ENCODE measurements around the gene H2AZ1.

DNA sequence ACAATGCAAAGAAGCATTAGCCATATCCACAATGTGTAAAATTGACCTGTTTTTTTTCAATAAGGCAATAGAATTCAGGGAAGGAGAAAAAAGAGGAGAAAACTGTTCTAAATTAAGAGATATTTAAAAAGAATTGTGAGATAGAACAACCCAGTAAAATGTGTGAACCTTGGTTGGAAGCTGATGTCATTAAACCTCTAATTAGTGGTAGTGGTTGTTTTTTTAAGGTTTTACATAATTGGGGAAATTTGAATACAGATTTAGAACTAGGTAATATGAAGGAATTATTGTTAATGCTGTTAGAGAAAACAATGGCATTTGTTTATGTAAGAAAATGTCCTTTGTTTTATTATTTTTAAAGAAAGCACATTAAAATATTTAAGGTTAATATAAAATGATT is 15.1 kb upstream of the H2AZ1 start:
- TF ChIP-seq, protein P1, sequence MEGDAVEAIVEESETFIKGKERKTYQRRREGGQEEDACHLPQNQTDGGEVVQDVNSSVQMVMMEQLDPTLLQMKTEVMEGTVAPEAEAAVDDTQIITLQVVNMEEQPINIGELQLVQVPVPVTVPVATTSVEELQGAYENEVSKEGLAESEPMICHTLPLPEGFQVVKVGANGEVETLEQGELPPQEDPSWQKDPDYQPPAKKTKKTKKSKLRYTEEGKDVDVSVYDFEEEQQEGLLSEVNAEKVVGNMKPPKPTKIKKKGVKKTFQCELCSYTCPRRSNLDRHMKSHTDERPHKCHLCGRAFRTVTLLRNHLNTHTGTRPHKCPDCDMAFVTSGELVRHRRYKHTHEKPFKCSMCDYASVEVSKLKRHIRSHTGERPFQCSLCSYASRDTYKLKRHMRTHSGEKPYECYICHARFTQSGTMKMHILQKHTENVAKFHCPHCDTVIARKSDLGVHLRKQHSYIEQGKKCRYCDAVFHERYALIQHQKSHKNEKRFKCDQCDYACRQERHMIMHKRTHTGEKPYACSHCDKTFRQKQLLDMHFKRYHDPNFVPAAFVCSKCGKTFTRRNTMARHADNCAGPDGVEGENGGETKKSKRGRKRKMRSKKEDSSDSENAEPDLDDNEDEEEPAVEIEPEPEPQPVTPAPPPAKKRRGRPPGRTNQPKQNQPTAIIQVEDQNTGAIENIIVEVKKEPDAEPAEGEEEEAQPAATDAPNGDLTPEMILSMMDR (IDR thresholded peaks at IDR 0.05; ENCODE audit: poor library complexity, severe bottlenecking) = no peak
- TF ChIP-seq POLR2AphosphoS5 (IDR thresholded peaks at IDR 0.05) (no peak), RAD21 (conservative IDR thresholded peaks at IDR 0.05) (no peak)
- TF ChIP-seq, protein P2, sequence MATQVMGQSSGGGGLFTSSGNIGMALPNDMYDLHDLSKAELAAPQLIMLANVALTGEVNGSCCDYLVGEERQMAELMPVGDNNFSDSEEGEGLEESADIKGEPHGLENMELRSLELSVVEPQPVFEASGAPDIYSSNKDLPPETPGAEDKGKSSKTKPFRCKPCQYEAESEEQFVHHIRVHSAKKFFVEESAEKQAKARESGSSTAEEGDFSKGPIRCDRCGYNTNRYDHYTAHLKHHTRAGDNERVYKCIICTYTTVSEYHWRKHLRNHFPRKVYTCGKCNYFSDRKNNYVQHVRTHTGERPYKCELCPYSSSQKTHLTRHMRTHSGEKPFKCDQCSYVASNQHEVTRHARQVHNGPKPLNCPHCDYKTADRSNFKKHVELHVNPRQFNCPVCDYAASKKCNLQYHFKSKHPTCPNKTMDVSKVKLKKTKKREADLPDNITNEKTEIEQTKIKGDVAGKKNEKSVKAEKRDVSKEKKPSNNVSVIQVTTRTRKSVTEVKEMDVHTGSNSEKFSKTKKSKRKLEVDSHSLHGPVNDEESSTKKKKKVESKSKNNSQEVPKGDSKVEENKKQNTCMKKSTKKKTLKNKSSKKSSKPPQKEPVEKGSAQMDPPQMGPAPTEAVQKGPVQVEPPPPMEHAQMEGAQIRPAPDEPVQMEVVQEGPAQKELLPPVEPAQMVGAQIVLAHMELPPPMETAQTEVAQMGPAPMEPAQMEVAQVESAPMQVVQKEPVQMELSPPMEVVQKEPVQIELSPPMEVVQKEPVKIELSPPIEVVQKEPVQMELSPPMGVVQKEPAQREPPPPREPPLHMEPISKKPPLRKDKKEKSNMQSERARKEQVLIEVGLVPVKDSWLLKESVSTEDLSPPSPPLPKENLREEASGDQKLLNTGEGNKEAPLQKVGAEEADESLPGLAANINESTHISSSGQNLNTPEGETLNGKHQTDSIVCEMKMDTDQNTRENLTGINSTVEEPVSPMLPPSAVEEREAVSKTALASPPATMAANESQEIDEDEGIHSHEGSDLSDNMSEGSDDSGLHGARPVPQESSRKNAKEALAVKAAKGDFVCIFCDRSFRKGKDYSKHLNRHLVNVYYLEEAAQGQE (IDR thresholded peaks at IDR 0.05; ENCODE audit: borderline replicate concordance) = no peak
